Measurements from ENCODE around the gene SUPT6H. TPM values are rescaled to one million over a fixed set of nuclear protein-coding genes. Genes with fewer than 3 reads are reported as not detected.

SUPT6H gene
- polyA plus RNA-seq, 1 of the 3 experiments (the other 2 are of a cell fraction), result 26.9 TPM

DNA sequence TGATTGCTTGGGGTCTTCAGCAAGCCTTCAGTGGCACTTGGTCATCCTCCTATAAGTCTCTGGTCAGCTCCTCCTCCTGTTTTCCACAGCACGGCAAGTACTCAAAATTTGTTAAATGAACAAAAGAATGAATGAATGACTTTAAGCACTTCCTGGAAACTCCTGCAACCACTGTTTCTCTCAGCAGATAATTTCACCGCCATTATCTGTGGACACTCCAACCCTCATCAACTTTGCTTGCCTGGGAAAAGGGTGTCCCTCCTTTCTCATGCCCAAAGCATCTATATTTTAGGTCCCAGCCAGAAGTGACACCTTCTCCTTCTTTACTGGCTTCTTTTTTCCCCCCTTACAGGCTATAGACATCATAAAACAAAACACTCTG, 45.3 kb downstream of the SUPT6H start:
- Histone ChIP-seq H3K9me2 (no peaks in the 10 kb centered on the region), H3K4me3 (ENCODE audit: low read depth in 2 of 2, low read length in 1 of 2) (no peak overlapping the region), H3F3A (replicated peaks; ENCODE audit: insufficient read depth) (peaks cover 29% of the 10 kb centered on the region), H4K20me1 (ENCODE audit: insufficient read depth) (no peaks in the 10 kb centered on the region), H3K36me3 (replicated peaks in 1 of 2; ENCODE audit: control insufficient read depth in 1 of 2, insufficient read depth in 2 of 2, low read length in 1 of 2) (peaks cover 5 to 18% of the 10 kb centered on the region in 2 experiments), H3K4me1 (ENCODE audit: control insufficient read depth in 1 of 2, insufficient read depth in 2 of 2, low read depth in 1 of 2, low read length in 1 of 2) (peaks cover 0 to 17% of the 10 kb centered on the region in 2 experiments; a peak in 2 of 4 replicates), H3K27ac (ENCODE audit: low read depth in 2 of 2, low read length in 1 of 2) (peak overlapping the region in 1 of 2 experiments; percentile 26; a peak in 1 of 4 replicates), H3K27me3 (ENCODE audit: insufficient read depth) (no peaks in the 10 kb centered on the region), H3K9me3 (no peaks in the 10 kb centered on the region), H3K4me2 (no peak overlapping the region), H2AFZ (ENCODE audit: low read depth) (no peak overlapping the region), H3K9ac (no peak overlapping the region), H3K79me2 (ENCODE audit: insufficient read depth) (peaks cover 9% of the 10 kb centered on the region; the same call in 1 of the 2 replicates)
- no peak for DNase-seq
- 100% methylated on average over 2 of the region's 2 CpGs for WGBS (ENCODE audit: low lambda C conversion rate)
- CTCF ChIA-PET, result interaction anchor here (0.8 to 3.1 kb wide), 4 partner anchors 20 to 195 kb away, joined by 3 to 17 read pairs (median 3); partner anchors contain the start of gene TLCD1
- POLR2A ChIA-PET, result interaction anchor here (1.5 to 1.7 kb wide), 2 partner anchors 12 to 63 kb away, joined by 3 to 11 read pairs; partner anchors contain the start of genes BLTP2 and RPL23A
- TF ChIP-seq RFX5 (IDR thresholded peaks at IDR 0.05; ENCODE audit: low read length), result no peak
- TF ChIP-seq, protein P1, sequence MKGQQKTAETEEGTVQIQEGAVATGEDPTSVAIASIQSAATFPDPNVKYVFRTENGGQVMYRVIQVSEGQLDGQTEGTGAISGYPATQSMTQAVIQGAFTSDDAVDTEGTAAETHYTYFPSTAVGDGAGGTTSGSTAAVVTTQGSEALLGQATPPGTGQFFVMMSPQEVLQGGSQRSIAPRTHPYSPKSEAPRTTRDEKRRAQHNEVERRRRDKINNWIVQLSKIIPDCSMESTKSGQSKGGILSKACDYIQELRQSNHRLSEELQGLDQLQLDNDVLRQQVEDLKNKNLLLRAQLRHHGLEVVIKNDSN (IDR thresholded peaks at IDR 0.05; ENCODE audit: borderline replicate concordance, low read depth), result no peak
- no peak for TF ChIP-seq TAF1 (IDR thresholded peaks at IDR 0.05; ENCODE audit: borderline replicate concordance, low read depth, low read length)
- no peak for TF ChIP-seq EP300 (IDR thresholded peaks at IDR 0.05; ENCODE audit: borderline replicate concordance in 1 of 2, low read depth in 1 of 2, low read length in 1 of 2)
- no peak for TF ChIP-seq EZH2phosphoT487 (IDR thresholded peaks at IDR 0.05; ENCODE audit: borderline replicate concordance, low read depth)
- no peak for TF ChIP-seq GABPA (IDR thresholded peaks at IDR 0.05; ENCODE audit: low read depth)
- TF ChIP-seq RCOR1 (IDR thresholded peaks at IDR 0.05; ENCODE audit: low read length), result no peak
- TF ChIP-seq MXI1 (IDR thresholded peaks at IDR 0.05; ENCODE audit: low read depth, low read length), result no peak
- TF ChIP-seq FOXM1 (IDR thresholded peaks at IDR 0.05; ENCODE audit: low read depth), result no peak
- no peak for TF ChIP-seq GATA2 (CRISPR knock-in tag; IDR thresholded peaks at IDR 0.05)
- no peak for TF ChIP-seq FOSL2 (IDR thresholded peaks at IDR 0.05; ENCODE audit: borderline replicate concordance, low read depth)
- no peak for TF ChIP-seq IRF3 (IDR thresholded peaks at IDR 0.05; ENCODE audit: low read depth, low read length)
- TF ChIP-seq TEAD4 (IDR thresholded peaks at IDR 0.05; ENCODE audit: borderline replicate concordance, insufficient read depth), result no peak
- no peak for TF ChIP-seq CHD2 (IDR thresholded peaks at IDR 0.05; ENCODE audit: low read length, partially characterized antibody)
- no peak for TF ChIP-seq JUND (IDR thresholded peaks at IDR 0.05)
- TF ChIP-seq YY1 (IDR thresholded peaks at IDR 0.05; ENCODE audit: low read depth), result no peak
